H1 (cell line): Measurements from ENCODE around the gene MYOG. TPM values are rescaled to one million over a fixed set of nuclear protein-coding genes. Genes with fewer than 3 reads are reported as not detected.

Source experiments
- CTCF ChIA-PET: fragments of 300-600 bp; sonication (Branson Sonifier 250); formaldehyde crosslinking; loops from one replicate; lab custom pipeline; 2021; ENCODE audit not compliant: partially characterized antibody; lab: Charles Lee
- POLR2A ChIA-PET: fragments of 300-600 bp; sonication (Branson Sonifier 250); formaldehyde crosslinking; loops from one replicate; lab custom pipeline; 2021; ENCODE audit warnings: inconsistent platforms; ENCODE audit not compliant: partially characterized antibody; lab: Charles Lee
- DNase-seq, 2 experiments: peaks; one replicate each; pipeline versions ENCODE4 v3.0.0 to v3.0.0-alpha.2; 2010 to 2022; ENCODE audit warnings: low spot score in 2 of 2, low read depth in 1 of 2, mixed read lengths in 1 of 2
- FAIRE-seq: peaks from 2 replicates; lab custom pipeline; 2011; peaks lifted over from hg19 to GRCh38; lab: Jason Lieb, UNC
- H2AFZ ChIP-seq: 2 replicates; pipeline ENCODE4 v1.8.1; 2012; ENCODE audit warnings: low read length, inconsistent platforms
- H2AK5ac ChIP-seq: 2 replicates; pipeline ENCODE4 v1.6.1; 2013; ENCODE audit warnings: low read depth, low read length
- H2BK120ac ChIP-seq: replicated peaks from 2 replicates; pipeline ENCODE3; 2013; ENCODE audit warnings: low read depth, low read length, inconsistent platforms
- H2BK12ac ChIP-seq: 2 replicates; pipeline ENCODE4 v1.6.1; 2013; ENCODE audit warnings: low read depth, low read length
- H2BK15ac ChIP-seq: 2 replicates; pipeline ENCODE4 v1.6.1; 2013; ENCODE audit warnings: low read length
- H2BK20ac ChIP-seq: 2 replicates; pipeline ENCODE4 v1.6.1; 2013; ENCODE audit warnings: low read length
- H2BK5ac ChIP-seq: 2 replicates; pipeline ENCODE4 v1.6.1; 2013; ENCODE audit warnings: low read depth, low read length
- H3K14ac ChIP-seq: 2 replicates; pipeline ENCODE4 v1.6.1; 2013; ENCODE audit warnings: inconsistent platforms; ENCODE audit not compliant: insufficient read length
- H3K18ac ChIP-seq: 2 replicates; pipeline ENCODE4 v1.6.1; 2013; ENCODE audit warnings: low read length; ENCODE audit errors: extremely low read depth
- H3K23ac ChIP-seq: 2 replicates; pipeline ENCODE4 v1.6.1; 2013; ENCODE audit warnings: inconsistent platforms; ENCODE audit not compliant: insufficient read length
- H3K23me2 ChIP-seq: 2 replicates; pipeline ENCODE4 v1.6.1; 2013; ENCODE audit warnings: low read depth, low read length
- H3K27ac ChIP-seq: 2 replicates; pipeline ENCODE4 v1.6.1; 2011; ENCODE audit warnings: low read depth, low read length, inconsistent platforms
- H3K27me3 ChIP-seq, 4 experiments: replicated peaks in 1 of 4; 1 replicate in 1 of 4; 2 replicates in 3 of 4; pipeline versions ENCODE4 v1.6.1 to v1.8.1; 2011 to 2013; ENCODE audit warnings: low read length in 3 of 4, mild to moderate bottlenecking in 3 of 4, inconsistent platforms in 2 of 4, mixed read lengths in 2 of 4, moderate library complexity in 1 of 4; ENCODE audit not compliant: control insufficient read depth in 3 of 4, insufficient read depth in 3 of 4; ENCODE audit errors: extremely low read depth in 1 of 4
- H3K36me3 ChIP-seq, 4 experiments: 2 replicates each; pipeline versions ENCODE4 v1.6.1 to v1.8.1; 2011 to 2013; ENCODE audit warnings: mild to moderate bottlenecking in 4 of 4, low read length in 3 of 4, moderate library complexity in 2 of 4, control low read depth in 1 of 4, inconsistent platforms in 1 of 4; ENCODE audit not compliant: insufficient read depth in 4 of 4, control insufficient read depth in 2 of 4
- H3K4ac ChIP-seq: replicated peaks from 2 replicates; pipeline ENCODE3; 2013; ENCODE audit warnings: low read length, low read depth, mixed read lengths, inconsistent platforms; ENCODE audit not compliant: insufficient read length
- H3K4me1 ChIP-seq, 4 experiments: replicated peaks in 1 of 4; 1 replicate in 1 of 4; 2 replicates in 3 of 4; pipeline versions ENCODE4 v1.6.1 to v1.8.1; 2011 to 2013; ENCODE audit warnings: low read length in 3 of 4, inconsistent platforms in 2 of 4, mixed read lengths in 1 of 4; ENCODE audit not compliant: insufficient read depth in 4 of 4, control insufficient read depth in 3 of 4
- H3K4me2 ChIP-seq, 2 experiments: 2 replicates each; pipeline versions ENCODE4 v1.6.1 to v1.8.1; 2011 to 2013; ENCODE audit warnings: low read depth in 2 of 2, low read length in 2 of 2, control low read depth in 1 of 2, inconsistent platforms in 1 of 2, mild to moderate bottlenecking in 1 of 2; ENCODE audit not compliant: insufficient read depth in 1 of 2
- H3K4me3 ChIP-seq, 4 experiments: fragments of 200-600, 300-600 bp in 1 of 4; sonication (generic), shearing (Covaris generic), sonication (Bioruptor Twin) in 1 of 4; 2 replicates each; pipeline versions ENCODE4 v1.5.1 to v1.8.1; 2011 to 2016; ENCODE audit warnings: low read length in 4 of 4, low read depth in 3 of 4, control low read depth in 2 of 4, inconsistent platforms in 2 of 4, mild to moderate bottlenecking in 2 of 4, mixed read lengths in 1 of 4, moderate library complexity in 1 of 4; ENCODE audit not compliant: insufficient read depth in 2 of 4; ENCODE audit errors: extremely low read depth in 1 of 4
- H3K56ac ChIP-seq: replicated peaks from 2 replicates; pipeline ENCODE3; 2013; ENCODE audit warnings: low read depth, mild to moderate bottlenecking, mixed read lengths, low read length, inconsistent platforms; ENCODE audit not compliant: insufficient read length
- H3K79me1 ChIP-seq: 2 replicates; pipeline ENCODE4 v1.6.1; 2013; ENCODE audit warnings: low read depth, low read length, control low read depth
- H3K79me2 ChIP-seq, 2 experiments: 2 replicates each; pipeline versions ENCODE4 v1.6.1 to v1.8.1; 2012 to 2013; ENCODE audit warnings: low read length in 2 of 2, mild to moderate bottlenecking in 2 of 2, inconsistent platforms in 1 of 2; ENCODE audit not compliant: insufficient read depth in 2 of 2, control insufficient read depth in 1 of 2
- H3K9ac ChIP-seq, 4 experiments: replicated peaks in 1 of 4; 1 replicate in 1 of 4; 2 replicates in 3 of 4; pipeline versions ENCODE4 v1.6.1 to v1.8.1; 2011 to 2013; ENCODE audit warnings: low read depth in 3 of 4, low read length in 3 of 4, control low read depth in 2 of 4, mild to moderate bottlenecking in 2 of 4, moderate library complexity in 2 of 4, inconsistent platforms in 1 of 4; ENCODE audit errors: extremely low read depth in 1 of 4
- H3K9me3 ChIP-seq, 2 experiments: 2 replicates each; pipeline versions ENCODE4 v1.6.1 to v1.8.1; 2012 to 2013; ENCODE audit warnings: mild to moderate bottlenecking in 2 of 2, moderate library complexity in 2 of 2, control low read depth in 1 of 2, inconsistent platforms in 1 of 2, low read depth in 1 of 2, low read length in 1 of 2, mixed read lengths in 1 of 2; ENCODE audit not compliant: insufficient read depth in 2 of 2
- H4K20me1 ChIP-seq, 2 experiments: replicated peaks in 1 of 2; 2 replicates each; pipeline versions ENCODE3 to v1.8.1; 2011 to 2013; ENCODE audit warnings: inconsistent platforms in 2 of 2, low read length in 2 of 2, mild to moderate bottlenecking in 1 of 2; ENCODE audit not compliant: insufficient read depth in 2 of 2, control insufficient read depth in 1 of 2
- H4K5ac ChIP-seq: 2 replicates; pipeline ENCODE4 v1.6.1; 2013; ENCODE audit warnings: low read length, low read depth, mixed read lengths, inconsistent platforms; ENCODE audit not compliant: insufficient read length
- H4K8ac ChIP-seq: 2 replicates; pipeline ENCODE4 v1.8.0; 2013; ENCODE audit warnings: mild to moderate bottlenecking, moderate library complexity, low read length, inconsistent platforms; ENCODE audit not compliant: insufficient read depth; ENCODE audit errors: extremely low read depth
- H4K91ac ChIP-seq: replicated peaks from 2 replicates; pipeline ENCODE3; 2013; ENCODE audit warnings: low read length, mixed read lengths, inconsistent platforms; ENCODE audit not compliant: insufficient read length
- ASH2L ChIP-seq: fragments of 200-600, 300-600 bp; sonication (generic); IDR thresholded peaks from one replicate; pipeline ENCODE4 v1.7.1; 2017; ENCODE audit warnings: low read length
- CBX5 ChIP-seq: fragments of 300-800, 300-1000 bp; sonication (generic); IDR thresholded peaks from 2 replicates; pipeline ENCODE4 v1.7.1; 2016; ENCODE audit warnings: antibody characterized with exemption, low read length, low read depth
- CBX8 ChIP-seq: fragments of 300-800, 300-1000 bp; sonication (generic); IDR thresholded peaks from 2 replicates; pipeline ENCODE4 v1.7.1; 2016; ENCODE audit warnings: low read depth, low read length, borderline replicate concordance
- EZH2 ChIP-seq: fragments of 200-600 bp; sonication (generic); IDR thresholded peaks from 2 replicates; pipeline ENCODE4 v1.7.1; 2012; ENCODE audit warnings: low read depth, mild to moderate bottlenecking, moderate library complexity, low read length, inconsistent platforms; ENCODE audit not compliant: severe bottlenecking
- KDM4A ChIP-seq: IDR thresholded peaks from one replicate; pipeline ENCODE4 v1.7.1; 2012; ENCODE audit warnings: low read depth, mild to moderate bottlenecking, moderate library complexity, low read length, inconsistent platforms; ENCODE audit not compliant: severe bottlenecking
- POLR2AphosphoS5 ChIP-seq: IDR thresholded peaks from 2 replicates; pipeline ENCODE4 v1.6.1; 2011; ENCODE audit warnings: low read depth, low read length
- RNF2 ChIP-seq: fragments of 200-900, 300-1000 bp; sonication (generic); IDR thresholded peaks from 2 replicates; pipeline ENCODE4 v1.7.1; 2016; ENCODE audit warnings: borderline replicate concordance, low read depth, mild to moderate bottlenecking, antibody characterized with exemption, low read length; ENCODE audit not compliant: poor library complexity, severe bottlenecking; ENCODE audit errors: missing control alignments
- SAP30 ChIP-seq: fragments of 300-600 bp; sonication (generic); IDR thresholded peaks from 2 replicates; pipeline ENCODE4 v1.7.1; 2012; ENCODE audit warnings: low read length, moderate library complexity, mild to moderate bottlenecking, inconsistent platforms; ENCODE audit not compliant: insufficient read depth, insufficient replicate concordance
- ZNF274 ChIP-seq: IDR thresholded peaks from 2 replicates; pipeline ENCODE4 v1.7.0; 2012; ENCODE audit warnings: low read length, borderline replicate concordance; ENCODE audit errors: extremely low read depth
- whole genome bisulfite sequencing, 2 experiments: shearing (Covaris generic) in 1 of 2; methylation state at CpG; one replicate each; pipeline versions ENCODE4 v1.1.6 to v1.1.7; 2013 to 2015; ENCODE audit warnings: low lambda C conversion rate in 2 of 2, mixed read lengths in 2 of 2, inconsistent platforms in 1 of 2, low coverage in 1 of 2, missing lambda C conversion rate in 1 of 2; ENCODE audit not compliant: insufficient replicate concordance in 2 of 2, insufficient coverage in 1 of 2, insufficient read length in 1 of 2; ENCODE audit errors: extremely low coverage in 1 of 2, missing lambda C conversion rate in 1 of 2; 5-methylcytosine and 5-hydroxymethylcytosine counted together
- polyA plus RNA-seq, 7 experiments: library from polyadenylated mRNA; depleted of rRNA in 3 of 7; stranded (reverse) in 5 of 7; unstranded in 2 of 7; fragments of >200 nt in 5 of 7; fragments of 200-250 nt in 2 of 7; gene quantifications; 1 replicate in 5 of 7; 2 replicates in 1 of 7; 4 replicates in 1 of 7; pipeline versions ENCODE4 v1.2.1 to v1.2.3, GENCODE V29; 2011 to 2013; ENCODE audit warnings: missing spikeins in 2 of 7, mixed read lengths in 2 of 7
- total RNA-seq: library from RNA; stranded (reverse); fragmentation: NEBNext Ultra II Directional; extraction: Animal tissue kit (Norgen Biotek cat#: 25700); gene quantifications from 2 replicates; pipeline ENCODE4 v1.2.1, GENCODE V29; 2021
- TF ChIP-seq, protein P1 (sequence below): IDR thresholded peaks from 2 replicates; pipeline ENCODE4 v1.6.1; 2012; ENCODE audit warnings: inconsistent platforms

Gene MYOG
- total and polyA plus RNA-seq, 2 of the 8 experiments (the other 6 are each of a cell fraction or from before 2014, with no cell fraction given): not detected

DNA sequence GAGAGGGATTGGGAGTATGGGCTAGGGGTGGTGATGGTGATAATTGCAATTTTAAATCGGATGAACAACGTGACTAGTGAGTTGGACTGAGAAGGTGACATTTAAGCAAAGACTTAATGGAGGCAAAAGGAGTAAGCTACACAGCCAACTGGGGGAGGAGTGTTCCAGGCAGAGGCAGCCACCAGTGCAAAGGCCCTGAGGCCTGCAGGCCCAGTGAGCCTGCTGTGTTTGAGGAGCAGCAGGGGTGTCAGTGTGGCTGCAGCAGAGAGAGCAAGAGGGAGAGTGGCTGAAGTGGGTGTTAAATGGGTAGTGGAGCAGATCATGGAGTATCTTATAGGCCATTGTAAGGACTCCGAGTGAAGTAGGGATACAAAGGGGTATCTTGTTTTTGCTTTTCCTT is 18.8 kb downstream of the MYOG start:
- Histone ChIP-seq H4K20me1 (no peaks in the 10 kb centered on the region), H3K4ac (no peak overlapping the region), H3K14ac (no peak overlapping the region), H2BK20ac (no peak overlapping the region), H4K5ac (no peak overlapping the region), H3K9me3 (no peaks in the 10 kb centered on the region), H2BK120ac (no peak overlapping the region), H3K36me3 (no peaks in the 10 kb centered on the region), H2AFZ (no peak overlapping the region), H3K27ac (no peak overlapping the region), H3K4me3 (no peak overlapping the region), H3K23me2 (no peaks in the 10 kb centered on the region), H4K8ac (no peak overlapping the region), H2BK5ac (no peak overlapping the region), H3K4me1 (no peaks in the 10 kb centered on the region), H2BK12ac (no peak overlapping the region), H2BK15ac (no peak overlapping the region), H3K23ac (no peak overlapping the region), H4K91ac (no peak overlapping the region), H3K56ac (no peak overlapping the region), H3K18ac (no peak overlapping the region), H3K27me3 (no peaks in the 10 kb centered on the region), H3K9ac (no peak overlapping the region), H3K79me1 (no peaks in the 10 kb centered on the region), H3K4me2 (no peak overlapping the region), H3K79me2 (no peaks in the 10 kb centered on the region), H2AK5ac (no peak overlapping the region)
- ChIA-PET CTCF (interaction anchor here (2.1 to 49.7 kb wide), 6 partner anchors 10 to 150 kb away, joined by 8 to 1089 read pairs (median 89); partner anchors contain the start of genes ADORA1, MYOG and PPFIA4), POLR2A (no interaction called here)
- TF ChIP-seq, protein P1, sequence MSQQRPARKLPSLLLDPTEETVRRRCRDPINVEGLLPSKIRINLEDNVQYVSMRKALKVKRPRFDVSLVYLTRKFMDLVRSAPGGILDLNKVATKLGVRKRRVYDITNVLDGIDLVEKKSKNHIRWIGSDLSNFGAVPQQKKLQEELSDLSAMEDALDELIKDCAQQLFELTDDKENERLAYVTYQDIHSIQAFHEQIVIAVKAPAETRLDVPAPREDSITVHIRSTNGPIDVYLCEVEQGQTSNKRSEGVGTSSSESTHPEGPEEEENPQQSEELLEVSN: no peak
- TF ChIP-seq RNF2: no peak
- no peak for TF ChIP-seq KDM4A
- TF ChIP-seq CBX8: no peak
- no peak for TF ChIP-seq ASH2L
- TF ChIP-seq ZNF274: no peak
- TF ChIP-seq POLR2AphosphoS5: no peak
- no peak for TF ChIP-seq SAP30
- no peak for TF ChIP-seq CBX5
- no peak for TF ChIP-seq EZH2
- 81% methylated on average over 3 of the region's 3 CpGs; no CpG with 5 or more reads in 1 of the 2 experiments for WGBS, 2 experiments
- DNase-seq: no peak
- FAIRE-seq: no peak
